Suppressor macrophage (primary cell): ENCODE results near the gene ACAP3.

ENCODE experiments used
- DNase-seq, 4 experiments: peaks; one replicate each; pipeline ENCODE4 v3.0.0-alpha.2; 2020 to 2022

The ACAP3 gene

DNA sequence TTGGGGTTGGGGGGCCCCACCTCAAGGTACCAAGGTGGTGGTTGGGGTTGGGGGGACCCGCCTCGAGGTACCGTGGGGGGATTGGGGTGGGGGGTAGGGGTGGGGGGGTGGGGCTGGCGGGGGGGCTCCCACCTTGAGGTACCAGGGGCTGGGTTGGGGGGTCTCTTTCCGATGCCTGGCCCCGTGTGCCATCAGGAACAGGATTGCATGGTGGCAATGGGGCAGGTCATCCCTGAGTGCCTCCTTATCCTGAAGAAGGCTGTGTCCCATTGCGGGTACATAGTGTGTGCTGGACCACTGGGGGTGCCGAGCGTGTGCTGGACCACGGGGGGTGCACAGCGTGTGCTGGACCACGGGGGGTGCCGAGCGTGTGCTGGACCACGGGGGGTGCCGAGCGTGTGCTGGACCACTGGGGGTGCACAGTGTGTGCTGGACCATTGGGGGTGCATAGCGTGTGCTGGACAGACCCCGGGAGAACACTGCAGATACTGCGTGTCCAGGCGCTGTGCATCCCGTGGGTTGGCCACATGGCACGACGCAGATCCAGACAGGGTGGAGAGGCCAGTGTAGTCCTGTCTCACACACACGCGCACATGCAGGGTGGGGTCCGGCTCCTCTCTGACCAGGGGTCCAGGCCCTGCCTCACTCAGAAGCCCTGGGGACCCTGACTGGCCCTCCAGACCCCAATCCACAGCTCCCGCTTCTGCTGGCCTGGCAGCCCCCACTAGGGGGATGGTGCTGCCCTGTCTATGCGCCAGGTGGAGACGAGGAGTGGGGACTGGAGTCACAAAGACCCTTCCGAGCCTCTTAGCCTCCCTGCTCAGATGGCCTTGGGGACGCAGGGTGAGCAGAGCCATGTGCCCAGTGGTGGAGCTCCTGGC, 23.3 kb downstream of the ACAP3 start:
- no peak for DNase-seq

DNA sequence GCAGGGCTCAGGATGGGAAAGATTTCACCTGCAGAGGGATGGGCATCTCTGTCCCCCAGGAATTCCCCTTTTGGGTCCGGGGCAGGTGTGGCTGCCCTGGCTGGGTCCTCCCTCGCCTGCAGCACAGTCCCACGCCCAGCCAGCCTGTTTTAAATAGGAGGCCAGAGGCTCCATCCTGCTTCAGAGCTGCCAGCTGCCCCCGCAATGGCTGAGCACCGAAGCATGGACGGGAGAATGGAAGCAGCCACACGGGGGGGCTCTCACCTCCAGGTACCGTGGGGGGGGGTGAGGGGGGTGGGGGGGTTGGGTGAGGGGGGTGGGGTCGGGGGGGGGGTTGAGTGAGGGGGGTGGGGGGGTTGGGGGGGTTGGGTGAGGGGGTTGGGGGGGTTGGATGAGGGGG, 23.9 kb downstream of the ACAP3 start:
- no peak for DNase-seq

DNA sequence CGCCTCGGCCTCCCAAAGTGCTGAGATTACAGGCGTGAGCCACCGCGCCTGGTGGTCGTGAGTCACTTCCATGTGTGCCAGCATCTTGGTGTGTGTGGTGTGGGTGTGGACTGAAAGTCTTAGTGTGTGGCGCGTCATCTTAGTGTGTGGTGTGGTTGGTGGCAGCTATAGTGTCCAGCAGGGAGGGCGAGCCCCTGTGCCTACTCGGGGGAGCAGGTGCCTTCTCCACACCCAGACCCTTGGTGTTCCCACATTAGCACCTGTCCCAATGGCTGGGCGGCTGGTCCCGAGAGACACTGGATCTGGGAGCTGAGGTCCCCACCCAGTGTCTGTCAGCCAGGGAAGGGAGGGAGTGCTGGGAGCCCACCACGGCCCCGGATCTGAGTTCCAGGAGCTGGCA, 24.7 kb downstream of the ACAP3 start:
- DNase-seq: peak; percentile 20 to 47 (median 32)

DNA sequence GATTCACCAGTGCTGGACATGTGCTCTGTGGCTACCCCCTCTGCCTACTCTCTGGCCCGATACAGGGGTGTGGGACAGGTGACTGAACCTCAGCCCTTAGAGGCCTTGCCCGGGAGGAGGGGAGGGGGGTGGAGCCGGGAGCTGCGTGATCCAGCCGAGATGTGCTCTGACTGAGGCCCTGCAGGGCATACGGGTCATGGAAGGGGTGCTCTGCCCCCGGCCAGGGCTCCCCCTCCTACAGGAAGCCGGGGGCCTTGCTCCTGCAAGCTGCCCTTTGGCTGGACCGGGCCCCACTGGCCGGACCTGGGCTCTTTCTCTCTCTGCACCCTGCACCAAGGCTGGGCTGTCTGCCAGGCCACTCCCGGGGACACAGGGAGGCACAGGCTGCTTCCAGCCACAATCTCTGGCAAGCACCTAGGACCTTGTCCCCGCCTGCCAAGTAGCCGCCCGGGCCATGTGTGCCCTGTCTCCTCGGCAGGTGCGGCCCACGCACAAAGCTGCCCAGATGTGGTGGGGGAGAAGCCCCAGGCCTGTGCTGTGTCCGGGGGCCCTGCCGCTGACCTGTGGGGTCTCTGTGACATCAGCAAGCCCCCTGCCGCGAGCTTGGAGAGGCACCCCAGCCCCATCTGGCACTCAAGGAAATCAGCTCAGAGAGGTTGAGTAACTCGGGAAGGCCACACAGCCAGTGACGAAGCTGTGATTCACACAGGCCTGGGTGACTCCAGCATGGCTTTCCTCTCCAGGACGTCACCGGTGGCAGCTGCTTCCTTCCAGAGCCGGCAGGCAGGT, 26.0 kb downstream of the ACAP3 start:
- peak; percentile 17 to 55 (median 29) for DNase-seq

DNA sequence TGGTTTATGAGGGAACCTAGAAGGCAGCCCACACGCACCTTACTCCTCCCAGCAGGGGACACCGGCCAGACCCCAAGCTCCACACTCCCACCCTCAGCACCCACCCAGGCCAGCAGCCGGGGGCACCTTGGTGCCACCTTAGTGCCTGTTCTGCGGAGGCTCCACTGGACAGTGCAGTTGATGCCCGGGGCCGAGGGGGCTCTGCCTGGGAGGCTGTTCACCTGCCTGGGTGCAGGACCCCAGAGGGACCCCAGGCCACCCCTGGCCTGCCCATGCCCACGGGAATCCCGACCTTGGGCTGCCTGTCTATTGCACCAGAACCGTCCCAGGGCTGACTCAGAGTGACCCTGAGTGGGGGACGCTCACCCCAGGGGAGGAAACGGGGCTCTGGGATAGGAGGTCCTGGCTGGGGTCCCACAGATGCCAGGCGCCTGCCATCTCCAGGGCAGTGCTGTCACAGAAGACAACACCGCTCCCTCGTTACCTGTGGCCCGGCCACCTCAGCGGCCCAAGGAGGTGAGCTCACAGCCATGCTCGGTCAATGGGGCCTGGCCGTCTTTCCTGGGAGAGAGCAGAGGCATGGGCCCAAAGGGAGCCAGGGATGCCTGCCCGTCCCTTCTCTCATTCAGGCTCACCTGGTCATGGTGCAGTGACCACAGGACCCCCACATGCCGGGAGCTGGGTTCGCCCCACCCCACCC, 26.8 kb downstream of the ACAP3 start:
- no peak for DNase-seq

DNA sequence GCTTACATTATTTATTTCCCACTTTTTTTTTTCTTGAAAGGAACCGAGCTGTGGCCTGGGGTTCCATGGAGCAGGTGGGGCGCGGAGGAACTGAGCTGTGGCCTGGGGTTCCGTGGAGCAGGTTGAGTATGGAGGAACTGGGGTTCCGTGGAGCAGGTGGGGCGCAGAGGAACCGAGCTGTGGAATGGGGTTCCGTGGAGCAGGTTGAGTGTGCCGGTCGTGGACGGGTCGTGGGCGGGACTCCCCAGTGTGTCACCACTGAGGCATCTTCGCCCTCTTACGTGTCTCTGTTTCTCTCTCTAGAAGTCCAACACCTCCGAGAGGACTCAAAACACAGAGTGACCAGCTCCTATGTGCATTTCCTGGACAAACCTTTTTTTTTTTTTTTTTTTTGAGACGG, 28.7 kb downstream of the ACAP3 start:
- no peak for DNase-seq

DNA sequence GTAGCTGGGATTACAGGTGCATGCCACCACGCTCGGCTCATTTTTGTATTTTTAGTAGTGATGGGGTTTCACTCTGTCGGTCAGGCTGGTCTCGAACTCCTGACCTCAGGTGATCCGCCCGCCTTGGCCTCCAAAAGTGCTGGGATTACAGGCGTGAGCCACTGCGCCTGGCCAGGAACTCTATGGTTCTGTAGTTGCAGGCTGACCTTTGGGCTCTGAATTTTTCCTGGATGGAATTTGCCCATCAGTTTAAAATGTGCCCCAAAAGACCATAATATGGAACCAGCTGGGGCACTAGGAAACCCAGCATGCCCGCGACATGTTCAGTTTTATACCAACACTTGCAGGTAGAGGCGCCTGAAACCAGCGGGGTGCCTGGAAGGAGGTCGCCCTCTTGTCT, 29.1 kb downstream of the ACAP3 start:
- no peak for DNase-seq

DNA sequence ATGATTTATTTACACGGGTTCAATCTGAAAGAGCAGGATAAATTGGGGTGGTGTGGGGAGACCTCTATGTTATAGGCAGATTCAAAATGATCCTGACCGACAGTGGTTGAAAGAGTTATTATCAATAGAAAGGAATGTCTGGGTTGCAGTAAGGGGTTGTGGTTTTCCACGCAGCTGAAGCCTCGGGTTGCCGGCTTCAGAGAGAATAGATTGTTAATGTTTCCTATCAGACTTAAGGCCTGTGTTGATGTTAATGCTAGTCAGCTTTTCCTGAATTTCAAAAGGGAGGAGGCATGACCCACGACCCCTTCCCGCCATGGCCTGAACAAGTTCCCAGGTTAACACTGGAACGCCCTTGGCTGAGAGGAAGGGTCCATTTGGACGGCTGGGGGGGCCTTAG, 31.9 kb downstream of the ACAP3 start:
- no peak for DNase-seq

DNA sequence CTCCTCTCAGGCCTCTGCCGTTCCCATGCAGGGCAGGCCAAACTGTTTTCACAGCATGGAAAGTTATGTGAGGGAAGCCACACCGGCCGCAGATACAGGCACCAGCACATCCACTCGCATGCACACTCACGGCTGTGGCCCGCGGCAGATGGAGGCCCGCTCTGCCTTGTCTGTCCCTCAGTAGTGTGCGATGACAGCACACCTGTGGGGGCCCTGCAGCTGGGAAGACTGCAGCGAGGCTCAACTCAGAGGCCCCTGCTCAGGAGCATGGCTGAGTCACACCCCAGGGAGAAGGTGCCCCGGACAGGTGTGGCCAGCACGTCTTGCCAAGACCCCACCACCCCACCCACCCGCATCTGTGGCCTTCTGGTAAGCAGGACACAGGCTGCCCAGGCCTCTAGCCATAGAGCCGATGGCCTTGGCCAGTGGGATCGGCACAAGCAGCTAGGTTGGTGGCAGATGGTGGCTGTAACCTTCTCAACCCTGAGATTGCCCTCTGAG, 32.7 kb downstream of the ACAP3 start:
- DNase-seq: no peak

DNA sequence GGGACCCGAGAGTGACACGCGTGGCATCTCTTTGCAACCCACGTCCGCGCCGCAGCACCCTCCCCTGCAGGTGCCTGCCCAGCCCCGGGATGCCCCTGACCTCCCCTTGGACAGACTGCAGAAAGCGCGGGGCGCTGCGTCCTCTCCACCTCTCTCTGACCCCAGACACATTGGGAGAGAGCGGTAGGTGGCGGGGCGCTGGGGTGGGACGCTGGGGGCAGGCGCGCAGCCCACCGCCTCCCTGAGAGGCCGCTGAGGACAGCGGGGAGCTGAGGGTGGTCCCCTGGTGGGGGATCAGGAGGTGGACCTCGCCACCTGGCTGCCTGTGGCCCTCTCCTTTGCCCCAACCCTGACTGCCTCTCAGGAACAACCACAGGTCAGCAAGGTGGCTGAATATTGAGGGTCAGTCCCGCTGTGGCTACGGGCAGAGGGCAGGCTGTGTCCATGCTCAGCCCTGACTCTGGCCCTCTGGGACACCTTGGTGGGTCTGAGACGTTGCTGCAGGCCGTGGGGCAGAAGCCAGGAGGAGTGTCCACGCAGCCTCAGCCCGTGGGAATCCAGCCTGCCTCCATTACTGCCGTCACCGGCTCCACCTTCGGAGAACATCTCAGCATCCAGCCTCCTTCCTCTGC, 33.3 kb downstream of the ACAP3 start:
- DNase-seq: no peak

DNA sequence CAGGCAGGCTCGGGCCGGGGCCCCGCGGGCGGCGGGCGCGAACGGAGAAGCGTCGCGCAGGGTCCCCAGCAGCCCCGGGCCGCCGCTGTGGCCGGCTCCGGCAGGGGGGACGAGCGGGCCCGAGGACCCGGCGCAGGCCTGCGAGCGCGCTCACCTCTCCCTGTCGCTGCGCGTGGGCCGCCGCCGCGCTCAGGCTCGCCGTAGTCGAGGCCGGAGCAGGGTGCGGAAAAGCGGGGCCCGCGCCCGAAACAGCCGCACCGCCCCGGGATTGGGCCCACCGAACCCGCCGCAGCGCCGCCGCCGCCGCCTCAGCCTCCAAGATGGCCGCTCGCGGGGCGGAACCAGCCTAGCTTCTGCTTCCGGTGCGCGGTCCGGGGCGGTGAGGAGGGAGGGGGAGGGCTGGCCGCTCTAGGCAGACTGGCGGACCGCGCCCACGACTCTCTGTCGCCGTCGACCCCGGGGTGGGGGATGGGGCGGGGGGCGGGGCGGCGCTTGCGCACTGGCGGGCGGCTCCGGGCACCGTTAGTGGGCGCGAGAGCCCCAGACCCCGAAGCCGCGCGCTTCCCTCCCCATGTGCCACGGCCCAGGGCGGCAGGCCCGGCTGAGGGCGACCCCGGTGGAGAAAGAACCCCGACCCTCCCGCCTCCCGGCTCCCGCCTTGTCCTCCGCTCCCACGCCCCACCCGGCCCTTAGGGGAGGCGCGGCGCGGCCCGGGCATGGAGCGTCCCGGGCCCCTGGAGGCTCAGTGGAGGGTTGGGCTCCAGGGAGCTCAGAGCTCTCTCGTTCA, 34.0 kb downstream of the ACAP3 start, which contains the start of gene UBE2J2:
TSS of gene UBE2J2 (minus strand) at position 343 of the 787 bp plus-strand sequence. CDS start 5,862 bp downstream, outside the sequence.
- peak; percentile 92 to 97 (median 95) for DNase-seq

DNA sequence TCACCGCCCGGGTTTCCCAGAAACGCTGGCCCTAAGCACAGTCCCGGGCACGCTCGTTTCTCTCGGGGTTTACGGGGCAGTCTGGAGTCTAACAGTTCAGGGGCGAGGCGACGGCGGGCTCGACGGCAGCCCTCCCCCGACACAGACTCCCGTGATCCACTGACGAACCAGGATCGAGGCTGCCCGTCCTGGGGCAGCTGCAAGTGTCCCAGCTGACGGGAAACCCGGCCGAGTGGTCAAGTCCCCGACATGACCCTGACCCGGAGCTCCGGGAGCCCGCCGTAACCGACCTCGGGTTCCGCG, 34.6 kb downstream of the ACAP3 start:
- DNase-seq: peak; percentile 13 to 59 (median 40)

DNA sequence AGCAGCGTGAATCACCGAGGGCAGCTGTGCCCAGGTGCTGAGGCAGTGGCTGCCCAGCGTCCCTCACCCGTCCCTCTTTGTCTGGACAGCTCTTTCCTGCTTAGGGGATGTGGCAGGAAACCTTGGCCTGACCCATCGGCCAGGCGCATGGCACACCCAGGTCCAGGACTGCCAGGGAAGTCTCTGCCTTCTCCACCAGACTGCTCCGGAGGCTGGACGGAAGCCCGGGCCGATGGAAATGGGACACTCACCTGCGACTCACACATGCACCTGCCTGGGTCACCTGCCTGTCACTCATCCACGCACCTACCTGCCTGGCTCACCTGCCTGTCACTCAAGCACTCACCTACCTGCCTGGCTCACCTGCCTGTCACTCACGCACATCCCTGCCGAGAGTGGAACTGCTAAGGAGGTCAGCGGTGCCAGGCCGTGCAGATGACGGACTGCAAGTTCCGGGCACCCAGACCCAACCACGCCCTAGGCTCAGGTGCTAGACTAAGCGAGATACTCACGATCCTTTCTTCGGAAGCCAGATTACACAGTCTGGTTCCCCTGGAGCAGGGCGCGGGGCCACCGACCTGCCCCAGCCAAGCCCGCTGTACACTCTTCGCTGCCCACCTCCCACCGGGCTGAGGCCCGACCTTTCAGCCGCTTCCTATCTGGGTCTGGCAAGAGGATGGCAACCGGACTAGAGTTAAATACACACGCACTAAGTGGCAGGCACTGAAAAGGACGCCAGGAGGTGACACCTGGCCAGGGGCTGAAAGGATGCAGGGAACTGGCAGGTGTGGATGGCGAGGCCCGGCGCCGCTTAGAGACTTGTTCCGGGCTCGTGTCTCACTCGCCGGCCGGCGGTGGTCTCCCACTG, 35.2 kb downstream of the ACAP3 start:
- peak in 1 of 4 experiments; percentile 4 for DNase-seq

DNA sequence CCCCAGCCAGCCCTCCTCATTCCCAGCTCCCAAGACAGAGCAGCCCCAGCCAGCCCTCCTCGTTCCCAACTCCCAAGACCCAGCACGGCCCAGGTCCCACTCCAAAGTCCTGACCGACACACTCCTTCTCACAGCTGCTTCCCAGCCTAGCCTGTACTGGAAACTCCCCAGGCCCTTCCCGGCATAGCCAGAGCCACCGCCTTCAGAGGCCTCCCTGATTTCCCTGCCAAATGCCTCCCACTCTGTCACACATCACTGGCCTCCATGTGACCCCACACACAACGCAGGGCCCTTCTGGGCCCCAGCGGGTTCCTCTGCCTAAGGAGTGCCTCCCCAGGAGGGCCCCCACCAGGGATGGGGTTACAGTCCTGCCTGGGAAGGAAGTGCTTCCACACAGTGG, 36.9 kb downstream of the ACAP3 start:
- no peak for DNase-seq

DNA sequence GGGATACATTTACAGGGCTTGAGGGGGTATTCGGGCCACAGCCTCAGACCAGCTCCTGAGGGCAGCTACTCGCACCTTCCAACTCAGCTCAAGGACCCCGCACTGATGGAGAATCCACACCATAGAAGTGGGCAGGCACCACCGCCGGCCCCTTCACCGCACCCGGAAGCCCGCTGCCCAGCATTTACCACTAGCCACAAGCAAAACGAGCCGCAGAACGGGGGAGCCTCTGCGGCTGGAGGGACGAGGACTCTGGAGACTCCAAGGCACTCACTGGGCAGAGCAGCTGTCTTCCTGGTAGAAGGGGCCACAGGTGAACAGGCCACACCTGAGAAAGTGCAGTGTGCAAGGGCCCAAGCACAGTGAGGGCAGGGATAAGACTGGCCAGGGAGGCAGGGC, 39.4 kb downstream of the ACAP3 start:
- DNase-seq: no peak

DNA sequence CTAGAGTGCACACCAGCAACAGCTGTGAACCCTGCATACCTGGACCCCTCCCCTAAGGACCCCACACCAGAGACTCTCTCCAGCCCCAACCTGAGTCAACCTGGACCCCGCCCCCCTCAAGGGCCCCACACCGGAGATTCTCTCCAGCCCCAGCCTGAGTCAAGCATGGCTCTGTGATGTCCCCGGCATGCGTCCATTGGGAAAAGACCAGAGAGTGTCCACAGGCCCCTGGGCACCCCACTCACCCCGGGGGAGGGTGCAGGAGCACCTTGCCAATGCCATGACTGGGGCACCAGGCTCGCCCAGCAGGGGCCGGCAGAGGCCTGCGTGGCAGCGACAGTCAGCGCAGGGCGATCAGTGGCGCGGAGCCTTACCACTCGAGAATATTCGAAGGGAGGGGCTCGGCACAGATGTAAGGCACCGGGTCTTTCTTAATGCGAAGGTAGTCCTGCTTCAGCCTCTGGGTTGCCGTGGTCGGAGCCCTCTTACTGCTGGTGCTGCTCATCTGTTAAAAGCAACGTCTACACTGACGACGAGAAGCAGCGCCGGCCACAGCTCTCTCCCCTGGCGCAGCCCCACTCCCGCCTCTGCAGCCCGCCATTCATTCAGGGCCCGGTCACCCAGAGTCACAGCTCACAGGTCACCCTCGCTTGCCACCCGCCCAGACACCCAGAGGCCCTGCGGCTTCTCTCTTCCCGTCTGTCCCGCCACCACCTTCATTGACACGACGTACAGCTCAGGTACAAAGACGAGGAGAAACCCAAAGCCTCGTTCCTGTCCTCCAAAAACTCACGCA, 40.0 kb downstream of the ACAP3 start:
- DNase-seq: no peak

DNA sequence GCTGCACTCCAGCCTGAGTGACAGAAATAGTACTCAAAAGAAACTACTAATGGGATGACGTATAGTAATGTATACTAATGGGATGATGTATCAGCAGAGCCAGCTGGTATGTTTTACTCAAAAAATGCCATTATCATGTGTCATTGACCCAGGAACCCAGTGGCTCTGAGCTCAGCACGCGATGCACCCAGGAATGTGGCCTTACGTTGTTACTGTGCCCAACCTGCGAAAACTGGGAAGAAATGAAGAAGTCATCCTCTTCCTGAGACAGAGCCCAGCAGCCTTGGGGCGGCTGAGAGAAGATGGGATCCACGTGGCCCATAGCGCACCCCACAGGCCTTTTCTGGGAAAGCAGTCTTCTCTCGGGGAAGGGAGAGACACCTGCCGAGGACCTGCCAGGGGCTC, 42.9 kb downstream of the ACAP3 start:
- peak in 2 of 4 experiments; percentile 15 to 37 for DNase-seq

DNA sequence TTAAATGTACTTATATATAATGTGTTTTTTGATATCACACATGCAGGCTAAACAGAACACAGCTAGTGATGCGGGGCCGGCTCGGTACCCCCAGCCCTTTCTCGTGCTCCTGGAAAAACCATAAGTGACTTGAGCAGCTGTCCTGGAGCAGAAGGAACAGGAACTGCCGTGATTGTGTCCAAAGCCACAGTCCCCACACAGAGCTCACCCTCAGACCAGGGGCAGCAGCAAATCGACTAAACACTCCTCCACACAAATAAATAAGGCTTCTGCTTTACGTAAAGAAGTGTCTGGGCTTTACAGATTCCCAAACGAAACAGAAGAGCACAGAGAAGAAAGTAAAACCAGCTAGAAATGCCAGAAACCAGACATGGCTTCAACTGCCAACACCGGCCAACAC, 43.7 kb downstream of the ACAP3 start:
- no peak for DNase-seq

DNA sequence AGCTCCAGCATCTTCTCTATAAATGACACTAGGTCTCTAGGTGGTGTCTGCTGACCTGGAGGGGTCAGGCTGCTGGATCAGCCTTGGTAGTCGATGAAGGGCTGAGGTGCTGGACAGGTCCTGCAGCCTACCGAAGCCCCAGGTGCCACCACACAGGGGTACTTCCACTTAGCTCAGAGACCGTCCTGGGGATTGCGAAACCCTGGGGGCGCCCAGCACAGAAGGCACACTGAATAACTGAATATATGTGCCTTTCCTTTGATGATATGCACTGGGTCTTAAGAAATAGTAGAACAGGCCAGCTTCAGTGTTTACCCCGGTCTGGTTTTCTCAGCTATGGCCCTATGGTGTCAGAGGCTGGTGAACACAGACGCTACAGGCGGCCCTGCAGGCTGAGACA, 45.0 kb downstream of the ACAP3 start:
- no peak for DNase-seq

DNA sequence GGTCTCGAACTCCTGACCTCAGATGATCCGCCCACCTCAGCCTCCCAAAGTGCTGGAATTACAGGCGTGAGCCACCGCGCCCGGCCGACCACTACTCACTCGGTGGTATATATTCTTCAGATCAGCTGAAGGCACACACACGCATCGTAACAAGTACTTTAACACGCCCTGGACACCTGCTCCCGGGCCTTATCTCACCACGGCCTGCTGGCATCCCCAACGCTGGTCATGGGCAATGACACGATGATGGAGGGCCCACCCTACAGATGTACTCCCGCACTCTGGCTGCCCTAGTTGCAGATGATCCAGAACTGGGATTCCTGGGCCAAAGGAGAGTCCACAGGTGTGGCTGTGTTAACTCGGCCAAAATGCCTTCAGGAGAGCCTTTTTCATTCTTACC, 45.7 kb downstream of the ACAP3 start:
- no peak for DNase-seq
